ENCODE measurements around the gene CERT1. TPM values are rescaled to one million over a fixed set of nuclear protein-coding genes. Genes with fewer than 3 reads are reported as not detected.

The CERT1 gene
- total RNA-seq, 4 donors from 2014 or later, result 28.5 to 45.3 (median 35.8) TPM

GRCh38 chr5:75512383-75513074, 1.1 kb upstream of the CERT1 start:
- DNase-seq (ENCODE audit: extremely low spot score), result no peak
- intact Hi-C loops (cut with DNase I), result loop anchor here (5.0 kb wide), 1 partner anchor 55 kb away; no protein-coding TSS in a partner anchor
- WGBS, result 76% methylated on average over 16 of the region's 16 CpGs
- peaks cover 24 to 55% (median 45%) of the 10 kb centered on the region in 4 donors for H3K4me1 ChIP-seq
- H3K4me3 ChIP-seq, result peak overlapping the region; percentile 69 to 97 (median 90)
- no peaks in the 10 kb centered on the region for H3K27me3 ChIP-seq
- H3K36me3 ChIP-seq, result no peaks in the 10 kb centered on the region
- no peak for TF ChIP-seq CTCF (IDR thresholded peaks at IDR 0.05)
- no peak for TF ChIP-seq EP300 (IDR thresholded peaks at IDR 0.05)
- TF ChIP-seq POLR2A (IDR thresholded peaks at IDR 0.05; ENCODE audit: low read depth), result no peak
- no peak for TF ChIP-seq POLR2AphosphoS5 (IDR thresholded peaks at IDR 0.05)
- H3K27ac ChIP-seq (replicated peaks in 1 of 4), result peak overlapping the region; percentile 89 to 97 (median 91)
- H3K9me3 ChIP-seq, result no peaks in the 10 kb centered on the region

- no peak for TF ChIP-seq POLR2AphosphoS5 (IDR thresholded peaks at IDR 0.05)
- no peak for TF ChIP-seq CTCF (IDR thresholded peaks at IDR 0.05)
- TF ChIP-seq EP300 (IDR thresholded peaks at IDR 0.05), result no peak
- no peak for TF ChIP-seq POLR2A (IDR thresholded peaks at IDR 0.05; ENCODE audit: low read depth)
- Histone ChIP-seq H3K27me3 (no peaks in the 10 kb centered on the region), H3K27ac (replicated peaks in 1 of 4) (peak overlapping the region; percentile 89 to 97 (median 91)), H3K36me3 (no peaks in the 10 kb centered on the region), H3K9me3 (no peaks in the 10 kb centered on the region), H3K4me1 (peaks cover 24 to 55% (median 42%) of the 10 kb centered on the region in 4 donors), H3K4me3 (peak overlapping the region; percentile 69 to 97 (median 90))
- WGBS, result 0% methylated on average over 11 of the region's 54 CpGs
- intact Hi-C loops (cut with DNase I), result loop anchor here (2.0 to 5.0 kb wide), 2 partner anchors 56 to 174 kb away; partner anchors contain the start of gene HMGCR
- peak; percentile 92 for DNase-seq (ENCODE audit: extremely low spot score)
Measured at GRCh38 chr5:75510836-75511434, 494 bp downstream of the CERT1 start.

- H3K27me3 ChIP-seq, result no peaks in the 10 kb centered on the region
- peak overlapping the region; percentile 89 to 97 (median 91) for H3K27ac ChIP-seq (replicated peaks in 1 of 4)
- H3K9me3 ChIP-seq, result no peaks in the 10 kb centered on the region
- H3K4me3 ChIP-seq, result peak overlapping the region; percentile 69 to 97 (median 90)
- H3K4me1 ChIP-seq, result peaks cover 24 to 55% (median 43%) of the 10 kb centered on the region in 4 donors
- intact Hi-C loops (cut with DNase I), result loop anchor here (2.0 to 5.0 kb wide), 2 partner anchors 57 to 174 kb away; partner anchors contain the start of gene HMGCR
- TF ChIP-seq POLR2AphosphoS5 (IDR thresholded peaks at IDR 0.05), result no peak
- TF ChIP-seq CTCF (IDR thresholded peaks at IDR 0.05), result no peak
- TF ChIP-seq EP300 (IDR thresholded peaks at IDR 0.05), result no peak
- no peak for TF ChIP-seq POLR2A (IDR thresholded peaks at IDR 0.05; ENCODE audit: low read depth)
- no peak for DNase-seq (ENCODE audit: extremely low spot score)
- 0% methylated on average over 11 of the region's 15 CpGs for WGBS
- H3K36me3 ChIP-seq, result no peaks in the 10 kb centered on the region
Measured at GRCh38 chr5:75510417-75510835, 1.0 kb downstream of the CERT1 start.

- H3K27ac ChIP-seq (replicated peaks in 1 of 4), result peak overlapping the region; percentile 89 to 97 (median 91)
- H3K36me3 ChIP-seq, result peaks cover 0 to 3% (median 0%) of the 10 kb centered on the region in 4 donors
- no peak for DNase-seq (ENCODE audit: extremely low spot score)
- peaks cover 24 to 55% (median 43%) of the 10 kb centered on the region in 4 donors for H3K4me1 ChIP-seq
- WGBS, result 0% methylated on average over 1 of the region's 1 CpG
- no peaks in the 10 kb centered on the region for H3K9me3 ChIP-seq
- no peaks in the 10 kb centered on the region for H3K27me3 ChIP-seq
- no peak for TF ChIP-seq POLR2AphosphoS5 (IDR thresholded peaks at IDR 0.05)
- no peak for TF ChIP-seq POLR2A (IDR thresholded peaks at IDR 0.05; ENCODE audit: low read depth)
- no peak for TF ChIP-seq CTCF (IDR thresholded peaks at IDR 0.05)
- no peak for TF ChIP-seq EP300 (IDR thresholded peaks at IDR 0.05)
- intact Hi-C loops (cut with DNase I), result loop anchor here (2.0 to 5.0 kb wide), 2 partner anchors 57 to 173 kb away; partner anchors contain the start of gene HMGCR
- peak overlapping the region; percentile 69 to 97 (median 90) for H3K4me3 ChIP-seq
Measured at GRCh38 chr5:75509956-75510355, 1.5 kb downstream of the CERT1 start.

Measured in esophagus muscularis mucosa (tissue), 4 donors.